ENCODE results near the gene JPT1.

GRCh38 chr17:75124041-75124818 lies 30.1 kb downstream of the JPT1 start:
- no peak for TF ChIP-seq TAF1 (IDR thresholded peaks at IDR 0.05; ENCODE audit: low read depth, low read length)
- 0 out of 2 replicates have a peak, but pooled peaks have one; percentile 11 for TF ChIP-seq POLR2A (IDR thresholded peaks at IDR 0.05; ENCODE audit: low read depth, low read length)
- TF ChIP-seq PAX5 (IDR thresholded peaks at IDR 0.05; ENCODE audit: insufficient read depth, low read length, severe bottlenecking) = no peak
- no peak for TF ChIP-seq POLR2AphosphoS5 (IDR thresholded peaks at IDR 0.05; ENCODE audit: low read depth, low read length)

Measured in GM12891 (cell line).